ENCODE results near the gene HSD17B14.

HSD17B14 gene

DNA sequence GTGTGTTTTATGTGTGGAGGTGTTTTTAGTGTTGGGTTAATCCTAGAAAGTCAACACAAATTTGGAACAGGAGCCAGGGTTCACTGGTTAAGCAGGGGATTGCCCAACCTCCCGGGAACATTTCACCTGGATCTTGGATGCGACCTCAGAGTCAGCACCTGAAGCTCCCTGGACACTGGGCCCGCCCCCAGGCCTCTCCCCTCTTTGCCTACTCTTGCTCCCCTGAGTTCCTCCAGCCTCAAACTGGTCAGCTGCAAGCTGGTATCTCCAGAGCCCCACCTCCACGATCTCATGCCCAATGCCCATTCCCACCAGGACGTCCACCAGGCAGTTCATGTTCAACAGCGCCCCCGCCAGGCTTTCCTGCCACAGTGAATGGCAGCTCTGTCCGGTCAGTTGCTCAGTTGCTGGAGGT lies 9.7 kb downstream of the HSD17B14 start:
- no peak for DNase-seq (ENCODE audit: low spot score)

DNA sequence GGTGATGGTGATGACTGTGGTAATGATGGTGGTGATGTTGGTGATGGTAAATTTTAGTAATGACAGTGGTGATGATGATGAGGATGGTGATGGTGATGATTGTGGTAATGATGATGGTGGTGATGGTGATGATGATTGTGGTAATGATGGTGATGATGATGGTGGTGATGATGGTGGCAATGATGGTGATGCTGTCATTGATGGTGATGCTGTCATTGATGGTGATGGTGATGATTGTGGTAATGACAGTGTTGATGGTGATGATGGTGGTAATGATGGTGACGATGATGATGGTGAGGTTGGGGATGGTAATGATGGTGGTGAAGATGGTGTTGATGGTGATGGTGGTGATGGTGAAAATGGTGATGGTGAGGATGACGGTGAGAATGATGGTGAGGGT lies 13.8 kb downstream of the HSD17B14 start:
- DNase-seq (ENCODE audit: low spot score), result no peak

DNA sequence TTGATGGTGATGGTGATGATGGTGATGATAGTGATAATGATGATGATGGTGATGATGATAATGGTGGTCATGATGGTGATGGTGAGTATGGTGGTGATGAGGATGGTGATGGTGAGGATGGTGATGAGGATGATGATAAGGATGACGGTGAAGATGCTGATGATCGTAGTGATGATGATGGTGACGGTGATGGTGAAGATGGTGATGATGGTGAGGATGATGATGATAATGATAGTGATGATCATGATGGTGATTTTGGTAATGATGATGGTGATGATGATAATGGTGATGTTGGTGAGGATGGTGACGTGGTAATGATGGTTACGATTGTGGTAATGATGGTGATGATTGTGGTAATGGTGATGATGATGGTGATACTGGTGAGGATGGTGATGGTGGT lies 14.7 kb downstream of the HSD17B14 start:
- DNase-seq (ENCODE audit: low spot score), result no peak

DNA sequence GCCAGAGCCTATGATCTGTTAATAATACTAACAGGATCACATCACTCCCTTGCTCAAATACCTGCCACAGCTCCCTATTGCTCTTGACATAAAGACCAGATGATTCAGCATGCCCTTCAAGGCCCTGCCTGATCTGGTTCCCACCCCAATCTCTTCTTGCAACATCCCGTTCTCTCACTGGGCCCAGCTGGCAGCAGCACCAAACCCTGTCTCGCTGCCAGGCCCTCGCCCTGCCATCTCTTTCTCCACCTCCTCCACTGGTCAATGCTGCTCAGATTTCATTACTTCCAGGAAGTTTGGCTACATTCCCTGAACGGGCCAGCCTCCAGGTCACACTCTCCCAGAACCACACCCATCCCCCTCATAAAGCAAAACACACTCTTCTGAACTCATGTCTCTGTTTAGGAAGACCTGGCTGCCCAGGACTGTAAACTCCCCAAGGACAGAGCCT lies 16.9 kb downstream of the HSD17B14 start:
- DNase-seq (ENCODE audit: low spot score), result no peak

DNA sequence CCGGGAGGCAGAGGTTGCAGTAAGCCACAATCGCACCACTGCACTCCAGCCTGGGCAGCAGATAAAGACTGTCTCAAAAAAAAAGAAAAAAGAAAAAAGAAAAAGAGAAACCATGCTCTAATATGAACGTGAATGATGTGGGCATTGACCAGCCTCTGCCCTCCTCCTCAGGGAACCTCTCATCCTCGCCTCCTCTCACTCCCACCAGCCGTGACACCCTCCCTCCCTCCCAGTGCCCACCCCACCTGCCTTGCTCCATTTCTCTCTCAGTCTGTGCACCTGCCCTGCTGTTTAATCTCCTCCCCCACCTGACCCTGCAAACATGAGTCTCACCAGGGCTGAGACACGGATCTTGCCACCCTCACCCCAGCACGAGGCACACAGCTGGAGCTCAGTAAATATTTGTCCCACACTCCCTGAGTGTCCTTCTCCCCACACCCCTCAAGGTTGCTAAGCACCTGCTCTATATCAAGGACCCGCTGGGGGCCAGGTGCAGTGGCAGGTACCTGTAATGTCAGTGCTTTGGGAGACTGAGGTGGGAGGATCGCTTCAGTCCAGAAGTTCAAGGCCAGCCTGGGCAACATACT lies 18.0 kb downstream of the HSD17B14 start:
- DNase-seq (ENCODE audit: low spot score), result no peak

DNA sequence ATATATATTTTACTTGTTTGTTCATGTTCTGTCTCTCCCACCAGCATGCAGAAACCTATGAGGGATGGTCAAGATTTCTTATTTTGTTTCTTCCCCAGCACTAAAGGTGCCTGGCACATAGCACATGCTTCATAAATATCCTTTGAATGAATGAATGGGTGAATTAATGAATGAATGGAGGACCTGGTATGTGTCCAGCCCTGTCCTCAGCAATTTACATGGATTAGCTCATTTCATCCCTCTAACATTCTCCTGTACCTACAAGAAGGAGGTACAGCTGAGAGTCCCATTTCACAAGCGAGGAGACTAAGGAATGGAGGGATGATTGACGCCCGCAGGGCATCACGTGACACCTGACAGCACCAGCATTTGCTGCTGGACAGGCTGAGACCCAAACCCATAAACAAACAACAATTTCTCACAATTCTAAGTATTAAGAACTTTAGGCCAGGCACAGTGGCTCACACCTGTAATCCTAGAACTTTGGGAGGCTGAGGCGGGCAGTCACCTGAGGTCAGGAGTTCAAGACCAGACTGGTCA lies 18.6 kb downstream of the HSD17B14 start:
- DNase-seq (ENCODE audit: low spot score), result no peak

DNA sequence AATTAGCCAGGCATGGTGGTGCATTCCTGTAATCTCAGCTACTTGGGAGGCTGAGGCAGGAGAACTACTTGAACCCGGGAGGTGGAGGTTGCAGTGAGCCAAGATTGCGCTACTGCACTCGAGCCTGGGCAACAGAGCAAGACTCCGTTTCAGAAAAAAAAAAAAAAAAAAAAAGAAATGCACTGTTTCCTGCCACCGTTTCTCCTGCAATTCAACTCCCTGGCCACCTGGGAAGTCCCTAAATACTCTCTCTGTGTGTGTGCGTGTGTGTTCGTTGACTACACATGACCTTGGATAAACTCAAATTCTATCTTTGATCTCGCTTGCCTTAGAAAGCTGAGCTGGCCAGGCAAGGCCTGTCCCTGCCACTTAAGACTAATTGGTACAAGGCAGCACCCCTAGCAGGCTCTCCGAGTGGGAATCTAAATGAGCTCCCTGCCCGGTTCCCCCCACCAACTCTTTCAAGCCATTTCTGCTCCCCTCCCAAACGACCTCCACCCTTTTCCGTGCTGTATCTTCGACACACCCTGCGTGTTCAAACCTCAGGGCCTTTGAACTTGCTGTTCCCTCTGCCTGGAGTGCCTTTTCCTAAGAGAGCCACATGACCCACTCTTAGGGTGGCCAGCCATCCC lies 20.3 kb downstream of the HSD17B14 start:
- DNase-seq (ENCODE audit: low spot score), result no peak

DNA sequence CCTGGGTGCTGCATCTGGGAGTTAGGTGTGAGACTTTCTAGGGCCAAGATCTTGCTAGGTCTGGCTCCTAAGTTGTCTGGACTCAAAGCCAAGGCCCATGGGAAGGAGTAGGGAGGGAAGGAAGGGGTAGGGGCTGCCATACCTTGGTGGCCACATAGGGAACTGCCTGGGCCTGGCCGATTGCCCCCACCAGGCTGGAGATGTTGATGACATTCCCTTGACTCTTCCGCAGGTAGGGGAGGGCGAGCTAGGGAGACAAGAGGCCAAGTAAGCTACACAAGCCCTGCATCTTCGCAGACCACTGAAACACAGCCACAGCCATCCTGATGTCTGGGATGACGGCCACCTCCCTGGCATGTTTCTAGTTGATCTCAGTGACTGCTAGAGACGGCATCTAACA lies 21.4 kb downstream of the HSD17B14 start:
- DNase-seq (ENCODE audit: low spot score), result no peak

DNA sequence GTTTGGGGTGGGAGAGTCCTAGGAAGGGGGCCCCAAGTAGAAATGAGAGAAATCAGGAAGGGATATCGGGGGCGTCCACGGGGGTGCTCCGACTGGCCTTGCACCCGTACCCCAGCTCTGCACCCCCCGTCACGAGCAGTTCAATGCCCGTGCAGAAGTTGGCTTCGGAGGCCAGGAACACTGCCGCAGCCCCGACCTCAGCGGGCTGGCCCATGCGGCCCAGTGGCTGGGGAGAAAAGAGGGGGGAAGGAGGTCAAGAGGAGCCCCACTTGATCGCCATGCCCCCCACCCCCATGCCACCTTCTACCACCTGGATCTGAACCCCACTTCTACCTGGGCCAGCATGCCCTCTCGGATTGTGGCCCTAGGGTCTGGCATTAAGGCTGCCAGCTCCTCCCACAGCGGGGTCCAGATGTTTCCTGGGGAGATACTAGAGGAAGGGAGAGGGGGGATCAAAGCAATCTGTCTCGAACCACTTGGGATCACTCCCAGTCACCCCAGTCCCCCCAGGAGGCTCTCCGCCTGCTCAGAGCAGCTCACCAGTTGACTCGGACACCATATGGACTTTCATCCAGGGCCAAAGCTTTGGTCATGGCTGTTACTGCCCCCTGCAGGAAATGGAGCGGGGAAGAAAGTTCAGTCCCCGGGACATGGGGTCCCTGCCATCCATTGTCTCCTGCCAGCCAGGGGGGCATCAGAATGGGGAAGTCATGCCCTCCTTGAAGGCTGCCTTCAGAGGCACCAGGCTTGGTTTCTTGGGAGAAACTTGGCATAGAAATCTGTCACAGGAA lies 23.0 kb downstream of the HSD17B14 start:
- no peak for DNase-seq (ENCODE audit: low spot score)

DNA sequence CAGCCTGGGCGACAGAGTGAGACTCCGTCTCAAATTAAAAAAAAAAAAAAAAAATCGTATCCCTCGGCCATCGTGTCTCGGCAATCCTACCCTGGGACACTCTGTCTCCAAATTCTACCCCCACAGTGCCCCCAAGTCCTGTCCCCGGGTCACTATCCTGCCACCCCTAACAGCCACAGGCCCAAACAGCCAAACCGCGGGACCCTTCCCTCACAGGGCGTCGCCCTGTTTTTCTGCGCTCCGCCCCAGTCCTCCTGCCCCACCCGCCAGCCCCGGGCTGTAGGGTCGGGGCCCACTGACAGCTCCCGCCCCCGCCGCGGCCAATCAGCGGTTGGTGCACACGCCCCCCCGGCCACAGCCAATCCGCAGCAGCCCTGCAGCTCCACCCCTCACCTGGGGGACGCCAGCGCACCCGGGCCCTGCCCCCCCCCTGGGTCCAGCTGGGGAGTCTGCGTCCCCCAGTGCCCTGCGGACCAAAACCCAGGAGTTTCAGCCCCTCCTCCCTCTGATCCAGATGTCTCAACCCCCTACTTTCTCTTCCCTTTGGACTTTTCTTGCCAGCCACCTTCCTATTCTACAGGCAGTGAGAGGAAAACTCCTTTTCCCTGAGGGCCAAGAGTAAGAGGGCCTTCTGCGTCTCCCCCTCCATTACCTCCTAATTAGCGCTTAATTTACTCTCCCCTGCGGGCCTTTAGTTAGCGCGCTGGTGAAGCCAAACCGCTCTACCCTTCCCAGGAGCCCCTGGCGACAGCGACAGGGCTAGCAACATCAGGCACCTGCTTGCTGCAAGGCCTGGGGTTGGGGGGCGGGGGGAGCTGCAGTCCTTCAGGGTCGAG lies 24.0 kb downstream of the HSD17B14 start:
- peak; percentile 98 for DNase-seq (ENCODE audit: low spot score)

DNA sequence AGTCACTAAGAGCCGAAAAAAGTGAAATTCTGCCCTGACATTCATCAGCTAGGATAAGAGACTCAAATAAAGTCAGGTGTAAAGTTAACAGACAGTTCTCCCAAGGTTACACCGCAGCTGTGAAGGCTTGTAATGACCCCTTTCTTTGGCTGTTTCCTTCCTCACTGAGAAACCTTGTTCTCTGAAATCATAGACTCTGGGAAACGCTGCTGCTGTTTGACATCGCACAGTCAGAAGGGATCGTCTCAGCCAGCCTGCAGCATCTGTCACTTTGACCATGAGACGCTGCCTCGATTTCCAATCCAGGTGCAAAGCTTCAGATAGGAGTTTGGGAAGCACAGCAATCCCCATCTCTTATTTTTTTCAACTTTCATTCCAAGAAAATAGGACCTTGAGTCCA lies 26.1 kb downstream of the HSD17B14 start:
- no peak for DNase-seq (ENCODE audit: low spot score)

DNA sequence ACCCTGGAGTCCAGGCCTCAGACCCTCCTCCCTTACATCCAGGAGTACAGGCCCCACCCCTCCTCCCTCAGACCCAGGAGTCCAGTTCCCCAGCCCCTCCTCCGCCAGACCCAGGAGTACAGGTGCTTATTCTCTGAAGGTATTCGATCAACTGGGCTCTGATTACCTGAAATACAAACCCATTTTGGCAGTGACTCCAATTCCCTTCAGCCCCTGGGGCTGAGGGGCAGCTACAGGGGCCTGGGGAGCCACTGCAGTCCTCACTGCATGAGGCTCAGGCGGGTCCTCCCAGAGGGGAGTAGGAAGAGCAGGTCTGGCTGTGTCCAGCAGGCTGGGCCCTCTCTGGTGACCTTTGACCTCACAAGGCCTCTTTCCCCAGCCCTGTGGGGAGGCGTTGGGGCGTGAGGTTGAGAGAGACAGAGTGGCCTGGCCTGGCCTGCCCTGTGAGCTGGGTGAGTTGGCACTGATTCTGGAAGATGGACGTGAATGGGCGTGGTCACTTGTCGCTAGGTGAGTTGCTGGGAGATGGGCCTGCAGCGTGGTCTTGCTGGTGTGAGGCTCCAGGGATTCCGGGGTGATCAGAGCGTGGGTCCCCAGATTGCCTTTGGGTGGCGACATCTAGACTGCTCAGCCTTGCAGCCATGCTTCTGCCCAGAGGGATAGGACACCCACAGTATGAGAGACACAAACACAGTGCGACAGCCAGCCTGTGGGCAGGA lies 28.5 kb downstream of the HSD17B14 start:
- no peak for DNase-seq (ENCODE audit: low spot score)

DNA sequence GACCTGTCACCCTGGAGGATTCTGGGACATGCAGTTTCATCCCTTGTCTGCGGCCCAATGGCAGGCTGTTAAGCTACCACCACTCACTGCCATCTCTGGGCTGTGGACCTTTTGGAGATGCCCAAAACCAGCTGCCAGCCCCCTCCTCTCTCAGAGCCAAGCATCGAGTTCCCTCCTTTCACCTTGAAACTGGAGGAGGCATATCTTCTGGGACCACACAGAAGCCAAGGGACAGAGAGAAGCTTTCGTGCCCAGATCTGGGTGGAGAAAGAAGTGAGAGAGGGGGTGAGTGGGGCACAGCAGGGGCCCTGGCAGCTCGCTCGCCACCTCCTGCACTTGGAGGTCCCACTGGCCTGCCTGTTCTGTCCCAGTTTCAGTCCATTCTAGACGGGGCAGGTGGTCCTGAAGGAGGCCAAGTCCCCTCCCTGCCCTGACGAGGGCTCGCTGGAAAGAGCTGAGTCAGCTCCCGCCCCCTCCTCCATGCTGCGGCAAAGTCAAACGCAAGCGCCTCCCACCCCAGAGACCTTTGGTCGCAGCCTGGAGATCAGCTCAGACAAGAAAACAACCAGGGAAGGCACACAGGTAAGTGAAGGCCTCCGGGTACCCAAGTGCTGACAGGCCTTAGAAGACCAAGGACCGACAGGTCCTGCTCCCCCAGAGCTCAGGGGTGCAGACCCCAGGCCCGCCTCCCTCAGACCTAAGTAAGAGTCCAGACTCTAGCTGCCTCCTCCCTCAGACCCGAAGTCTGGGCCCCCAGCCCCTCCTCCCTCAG lies 29.3 kb downstream of the HSD17B14 start:
- DNase-seq (ENCODE audit: low spot score), result peak; percentile 79

DNA sequence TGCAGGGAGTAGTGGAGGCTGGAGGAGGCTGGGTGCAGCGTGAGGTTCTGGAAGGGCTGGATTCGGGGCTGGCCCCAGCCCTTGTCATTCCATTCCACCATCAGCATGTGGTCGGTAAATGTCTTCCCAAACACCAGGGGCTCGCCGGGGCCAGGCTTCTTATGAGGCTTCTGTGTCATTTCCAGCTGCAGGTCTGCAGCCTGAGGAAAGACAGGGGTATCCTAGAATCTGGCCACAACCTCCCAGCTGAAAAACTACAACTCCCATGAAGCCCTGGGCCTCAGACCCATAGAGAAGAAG lies 29.8 kb downstream of the HSD17B14 start:
- DNase-seq (ENCODE audit: low spot score), result no peak

DNA sequence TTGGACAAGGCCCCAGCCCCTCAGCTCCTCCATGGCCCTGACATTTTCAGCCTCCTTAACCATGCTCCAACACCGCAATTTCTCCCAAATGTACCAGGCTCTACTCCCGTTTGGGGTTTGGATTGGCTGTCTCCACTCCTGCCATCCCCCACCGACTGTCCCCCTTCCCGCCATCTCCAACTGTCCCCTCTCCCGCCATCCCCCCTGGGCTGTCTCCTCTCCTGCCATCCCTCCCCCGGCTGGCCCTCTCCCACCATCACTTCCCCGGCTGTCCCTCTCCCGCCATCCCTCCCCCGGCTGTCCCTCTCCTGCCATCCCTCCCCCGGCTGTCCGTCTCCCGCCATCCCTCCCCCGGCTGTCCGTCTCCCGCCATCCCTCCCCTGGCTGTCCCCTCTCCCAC lies 30.8 kb downstream of the HSD17B14 start:
- DNase-seq (ENCODE audit: low spot score), result no peak

DNA sequence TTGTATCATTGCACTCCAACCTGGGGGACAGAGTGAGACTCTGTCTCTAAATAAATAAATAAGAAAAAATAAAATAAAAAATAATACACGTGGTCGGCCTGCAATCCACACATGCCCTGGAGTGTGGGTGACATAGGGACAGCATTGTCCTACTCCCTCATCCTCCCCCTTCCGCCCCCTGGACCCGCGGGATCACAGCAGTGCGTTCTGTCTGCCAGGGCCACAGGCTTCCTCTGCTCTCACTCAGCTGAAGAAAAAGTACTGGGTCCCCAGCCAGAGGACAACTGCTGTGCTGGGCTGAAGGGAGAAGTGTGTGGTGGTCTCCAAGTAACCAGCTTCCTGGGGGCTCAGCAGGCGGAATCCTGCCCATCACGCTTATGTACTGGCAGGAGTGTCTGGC lies 31.8 kb downstream of the HSD17B14 start:
- no peak for DNase-seq (ENCODE audit: low spot score)

DNA sequence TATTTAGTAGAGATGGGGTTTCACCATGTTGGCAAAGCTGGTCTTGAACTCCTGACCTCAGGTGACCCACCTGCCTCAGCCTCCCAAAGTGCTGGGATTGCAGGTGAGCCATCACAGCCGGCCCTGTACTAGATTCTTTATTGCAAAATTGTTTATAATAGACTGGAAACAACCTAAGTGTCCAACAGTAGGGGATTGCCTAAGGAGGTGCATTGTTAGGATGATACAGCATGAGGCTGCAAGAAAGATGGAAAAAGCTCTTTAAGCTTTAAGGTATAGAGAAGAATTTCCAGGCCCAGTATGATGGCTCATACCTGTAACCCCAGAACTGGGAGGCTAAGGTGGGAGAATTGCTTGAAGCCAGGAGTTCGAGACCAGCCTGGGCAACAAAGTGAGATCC lies 33.7 kb downstream of the HSD17B14 start:
- no peak for DNase-seq (ENCODE audit: low spot score)

DNA sequence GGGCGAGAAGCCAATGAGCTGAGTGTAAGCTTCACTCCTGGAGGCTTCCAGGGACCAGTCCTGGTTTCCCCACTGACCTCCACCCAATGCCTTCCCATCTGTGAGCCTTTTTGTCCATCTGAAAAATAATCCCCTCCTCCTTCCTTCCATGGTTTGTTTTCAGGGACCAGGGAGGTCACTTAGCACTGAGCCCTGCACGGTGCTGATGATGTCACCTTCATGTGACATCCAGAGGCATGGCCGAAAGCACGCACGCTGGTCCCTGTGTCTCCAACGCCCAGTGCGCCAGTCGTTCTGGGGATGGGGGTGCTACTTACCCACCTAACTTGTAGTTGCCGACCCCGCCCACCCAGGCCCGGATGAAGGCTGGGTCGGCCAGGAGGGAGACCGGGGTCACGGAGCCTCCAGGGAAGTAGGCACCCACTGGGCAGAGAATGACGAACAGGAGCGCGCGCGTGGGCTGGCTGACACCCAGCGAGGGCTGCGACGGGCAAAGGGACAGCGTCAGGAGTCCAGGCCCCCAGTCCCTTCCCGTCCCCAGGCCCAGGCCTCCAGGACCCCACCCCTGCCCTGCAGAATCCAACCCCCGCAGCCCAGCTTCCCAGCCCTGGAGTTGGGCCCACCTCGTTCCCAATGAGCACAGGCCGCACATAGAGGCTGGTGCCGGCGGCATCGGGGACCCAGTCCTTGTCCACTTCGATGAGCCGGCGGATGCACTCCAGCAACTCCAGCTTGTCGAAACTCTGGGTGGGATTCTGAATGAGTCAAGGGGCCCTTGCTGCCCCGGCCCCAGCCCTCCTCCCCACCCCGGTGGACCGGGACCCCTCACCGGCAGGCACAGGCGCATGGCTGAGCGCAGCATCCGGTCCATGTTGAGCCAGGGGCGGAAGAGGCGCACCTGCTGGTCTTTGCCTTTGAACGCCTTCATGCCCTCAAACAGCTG lies 36.7 kb downstream of the HSD17B14 start:
- DNase-seq (ENCODE audit: low spot score), result no peak

DNA sequence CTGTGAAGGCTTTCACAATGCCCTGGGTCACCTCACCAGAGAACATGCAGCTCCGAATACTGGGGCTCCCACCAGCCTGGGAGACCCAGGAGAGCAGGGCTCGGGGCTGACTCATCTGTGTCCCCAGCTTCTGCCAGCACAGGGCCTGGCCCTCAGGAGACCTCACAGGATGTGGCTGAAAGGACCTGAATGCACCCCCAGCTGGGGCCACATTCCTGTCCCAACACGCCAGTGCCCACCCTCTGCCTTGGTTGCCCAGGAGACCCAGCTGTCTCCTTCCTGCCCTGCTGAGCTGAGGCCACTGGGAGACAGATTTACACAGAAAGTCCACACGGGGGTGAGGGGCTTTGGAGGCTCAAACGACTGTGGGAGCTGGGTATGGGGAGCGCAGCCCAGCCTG lies 37.4 kb downstream of the HSD17B14 start:
- no peak for DNase-seq (ENCODE audit: low spot score)

DNA sequence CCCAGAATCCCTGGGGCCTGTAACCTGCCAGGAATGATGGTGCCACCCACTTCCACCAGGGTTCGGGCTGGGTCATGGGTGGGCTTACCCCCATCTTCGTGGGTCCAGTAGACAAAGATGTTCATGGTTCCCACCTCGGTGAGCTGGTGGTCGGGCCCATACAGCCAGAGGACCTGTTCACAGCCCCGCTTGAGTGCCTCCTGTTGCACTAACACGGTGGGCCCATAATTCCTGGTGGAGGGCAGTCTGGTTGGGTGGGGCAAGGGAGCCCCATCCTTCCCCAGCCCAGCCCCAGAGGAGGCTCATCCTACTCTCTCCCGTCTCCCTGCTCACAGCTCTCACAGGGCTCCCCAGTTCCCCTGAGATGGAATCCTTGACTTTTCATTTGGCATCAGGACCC lies 39.2 kb downstream of the HSD17B14 start:
- DNase-seq (ENCODE audit: low spot score), result no peak
